Activated CD8-positive, alpha-beta memory T cell treated with anti-CD3 and anti-CD28 coated beads, Interleukin-2, amount 10 ng/mL, durations not matched to agents 7 days and 5 days (primary cell): ENCODE measurements around the gene WDR18. TPM values are rescaled to one million over a fixed set of nuclear protein-coding genes. Genes with fewer than 3 reads are reported as not detected.
"Not testable (repeated sequence)": the region's sequence is repeated elsewhere in the genome, so short reads cannot be mapped to it uniquely, and the experiment has no call there.

Source experiments
- ATAC-seq: fragments of 150-1000 bp; cut with Tn5 transposase; one replicate; pipeline ENCODE4 v1.10.0; 2021; ENCODE audit warnings: moderate library complexity
- CTCF ChIA-PET: fragments of 350-600 bp; sonication (Branson Sonifier 250); formaldehyde crosslinking; loops from one replicate; lab custom pipeline; 2021; ENCODE audit warnings: antibody characterized with exemption; lab: Charles Lee
- DNase-seq: peaks from one replicate; pipeline ENCODE4 v3.0.0-alpha.2; 2020
- H3K27ac Mint-ChIP-seq: one replicate; pipeline ENCODE4 v1.8.0; 2021; ENCODE audit warnings: mild to moderate bottlenecking, mixed read lengths
- H3K27me3 Mint-ChIP-seq: one replicate; pipeline ENCODE4 v1.8.0; 2021; ENCODE audit warnings: mixed read lengths
- H3K36me3 Mint-ChIP-seq: one replicate; pipeline ENCODE4 v1.8.0; 2021; ENCODE audit warnings: mild to moderate bottlenecking, mixed read lengths
- H3K4me1 Mint-ChIP-seq: one replicate; pipeline ENCODE4 v1.8.0; 2021; ENCODE audit warnings: mixed read lengths
- H3K4me3 Mint-ChIP-seq: one replicate; pipeline ENCODE4 v1.8.0; 2021; ENCODE audit warnings: mild to moderate bottlenecking, moderate library complexity, mixed read lengths
- H3K9me3 Mint-ChIP-seq: one replicate; pipeline ENCODE4 v1.8.0; 2022; ENCODE audit warnings: low read depth, mixed read lengths
- total RNA-seq, 2 experiments: library from RNA; stranded (reverse); gene quantifications; one replicate each; pipeline ENCODE4 v1.2.3, GENCODE V29; 2021

The WDR18 gene
- total RNA-seq, 2 experiments from 2014 or later: 64.5 to 87.9 TPM

GRCh38 chr19:1020868-1021425 lies 36.8 kb downstream of the WDR18 start, which contains the start of gene TMEM259:
Gene TMEM259, minus strand, starts transcription at chr19:1021123. Its CDS starts 127 bp downstream, at chr19:1020996.
- Mint-ChIP-seq H3K27ac (peak within 1 kb of the TSS; percentile 99), H3K27me3 (no peaks in the 10 kb centered on the region), H3K9me3 (no peaks in the 10 kb centered on the region), H3K4me1 (peaks cover 51% of the 10 kb centered on the region), H3K4me3 (peak within 1 kb of the TSS; percentile 94), H3K36me3 (peaks cover 8% of the 10 kb centered on the region)
- DNase-seq: peak; percentile 98
- ATAC-seq: peak; percentile 87
- CTCF ChIA-PET: interaction anchor here (0.8 to 1.9 kb wide), 8 partner anchors 10 to 223 kb away, joined by 3 to 6 read pairs (median 4); partner anchors contain the start of gene ABCA7

- H3K36me3 Mint-ChIP-seq, H3K9me3 Mint-ChIP-seq, H3K4me3 Mint-ChIP-seq, ATAC-seq, DNase-seq, H3K27ac Mint-ChIP-seq, H3K27me3 Mint-ChIP-seq: not testable (repeated sequence)
- peaks cover 28% of the 10 kb centered on the region for H3K4me1 Mint-ChIP-seq
- CTCF ChIA-PET: interaction anchor here (0.8 to 8.5 kb wide), 2 partner anchors 16 to 101 kb away, joined by 4 to 76 read pairs; partner anchors contain the start of gene ABCA7
Measured at GRCh38 chr19:1023883-1024188, 39.7 kb downstream of the WDR18 start.

- H3K4me3 Mint-ChIP-seq, DNase-seq: not testable (repeated sequence)
- CTCF ChIA-PET: interaction anchor here (1.3 to 8.5 kb wide), 3 partner anchors 14 to 64 kb away, joined by 3 to 76 read pairs (median 16); partner anchors contain the start of genes ABCA7 and WDR18
Measured at GRCh38 chr19:1025080-1025479, 40.9 kb downstream of the WDR18 start.

GRCh38 chr19:1025960-1026782 lies 42.0 kb downstream of the WDR18 start, which contains the start of gene CNN2:
Gene CNN2, plus strand, starts transcription at chr19:1026608. Its CDS starts 54 bp downstream, at chr19:1026662.
- Mint-ChIP-seq H3K36me3 (peaks cover 10% of the 10 kb centered on the region), H3K9me3 (no peaks in the 10 kb centered on the region), H3K27ac (peak within 1 kb of the TSS; percentile 90), H3K4me3 (peak within 1 kb of the TSS; percentile 91), H3K27me3 (no peaks in the 10 kb centered on the region), H3K4me1 (peaks cover 32% of the 10 kb centered on the region)
- DNase-seq (peak; percentile 79), ATAC-seq (peak; percentile 69)
- CTCF ChIA-PET: interaction anchor here (0.9 to 8.5 kb wide), 12 partner anchors 13 to 240 kb away, joined by 3 to 76 read pairs (median 4); partner anchors contain the start of genes ABCA7, ARHGAP45 and WDR18

More at GRCh38 chr19:1025080-1025479, 40.9 kb downstream of the WDR18 start:
- not testable (repeated sequence) for ATAC-seq, H3K27ac Mint-ChIP-seq, H3K27me3 Mint-ChIP-seq, H3K9me3 Mint-ChIP-seq, H3K36me3 Mint-ChIP-seq
- H3K4me1 Mint-ChIP-seq: peaks cover 25% of the 10 kb centered on the region

GRCh38 chr19:1026783-1027649 lies 42.9 kb downstream of the WDR18 start:
- ATAC-seq (peak; percentile 11), DNase-seq (peak; percentile 64)
- Mint-ChIP-seq H3K36me3 (peaks cover 10% of the 10 kb centered on the region), H3K9me3 (no peaks in the 10 kb centered on the region), H3K4me3 (peak overlapping the region; percentile 91), H3K27me3 (no peaks in the 10 kb centered on the region), H3K27ac (peak overlapping the region; percentile 90), H3K4me1 (peaks cover 25% of the 10 kb centered on the region)
- CTCF ChIA-PET: interaction anchor here (0.6 to 8.5 kb wide), 16 partner anchors 8 to 239 kb away, joined by 3 to 76 read pairs (median 4); partner anchors contain the start of genes ABCA7 and ARHGAP45

- ATAC-seq (peak; percentile 28), DNase-seq (no peak)
- Mint-ChIP-seq H3K27ac (peak overlapping the region; percentile 90), H3K4me3 (peak overlapping the region; percentile 91), H3K9me3 (no peaks in the 10 kb centered on the region), H3K27me3 (no peaks in the 10 kb centered on the region), H3K36me3 (peaks cover 16% of the 10 kb centered on the region), H3K4me1 (peaks cover 28% of the 10 kb centered on the region)
- CTCF ChIA-PET: interaction anchor here (0.6 to 8.5 kb wide), 13 partner anchors 9 to 239 kb away, joined by 3 to 76 read pairs (median 4); partner anchors contain the start of genes ABCA7 and ARHGAP45
Measured at GRCh38 chr19:1027650-1028061, 43.5 kb downstream of the WDR18 start.

GRCh38 chr19:1028062-1028926 lies 44.1 kb downstream of the WDR18 start:
- DNase-seq (peak; percentile 83), ATAC-seq (peak; percentile 45)
- Mint-ChIP-seq H3K27ac (peak overlapping the region; percentile 81), H3K4me3 (peak overlapping the region; percentile 91), H3K36me3 (peaks cover 21% of the 10 kb centered on the region), H3K4me1 (peaks cover 31% of the 10 kb centered on the region), H3K27me3 (no peaks in the 10 kb centered on the region), H3K9me3 (no peaks in the 10 kb centered on the region)
- CTCF ChIA-PET: interaction anchor here (0.7 to 8.5 kb wide), 14 partner anchors 8 to 238 kb away, joined by 3 to 76 read pairs (median 4); partner anchors contain the start of genes ABCA7 and ARHGAP45

- Mint-ChIP-seq H3K4me1 (peaks cover 46% of the 10 kb centered on the region), H3K4me3 (no peak overlapping the region), H3K36me3 (peaks cover 35% of the 10 kb centered on the region), H3K27me3 (no peaks in the 10 kb centered on the region), H3K27ac (no peak overlapping the region), H3K9me3 (no peaks in the 10 kb centered on the region)
- DNase-seq (no peak), ATAC-seq (no peak)
- CTCF ChIA-PET: interaction anchor here (1.0 to 8.5 kb wide), 4 partner anchors 7 to 45 kb away, joined by 3 to 76 read pairs (median 5); partner anchors contain the start of gene ABCA7
Measured at GRCh38 chr19:1032264-1032867, 48.2 kb downstream of the WDR18 start.

GRCh38 chr19:1035998-1036621 lies 52.0 kb downstream of the WDR18 start:
- Mint-ChIP-seq H3K4me1 (peaks cover 58% of the 10 kb centered on the region), H3K9me3 (no peaks in the 10 kb centered on the region)

GRCh38 chr19:1037621-1038064 lies 53.5 kb downstream of the WDR18 start:
- CTCF ChIA-PET: interaction anchor here (0.9 to 8.5 kb wide), 13 partner anchors 10 to 229 kb away, joined by 3 to 76 read pairs (median 3); partner anchors contain the start of genes ARHGAP45, CNN2, RNU6-2 and TMEM259
- Mint-ChIP-seq H3K27ac (peak overlapping the region; percentile 79), H3K4me3 (peak overlapping the region; percentile 50), H3K4me1 (peaks cover 59% of the 10 kb centered on the region), H3K36me3 (peaks cover 32% of the 10 kb centered on the region), H3K9me3 (no peaks in the 10 kb centered on the region), H3K27me3 (no peaks in the 10 kb centered on the region)
- ATAC-seq (no peak), DNase-seq (no peak)

More at GRCh38 chr19:1035998-1036621, 52.0 kb downstream of the WDR18 start:
- Mint-ChIP-seq H3K36me3 (peaks cover 38% of the 10 kb centered on the region), H3K27ac (peak overlapping the region; percentile 49), H3K27me3 (no peaks in the 10 kb centered on the region), H3K4me3 (no peak overlapping the region)
- CTCF ChIA-PET: interaction anchor here (1.0 to 8.5 kb wide), 5 partner anchors 8 to 208 kb away, joined by 3 to 76 read pairs (median 7); partner anchors contain the start of genes ARHGAP45 and CNN2
- ATAC-seq: no peak
- no peak for DNase-seq
